Panc1 (cell line): ENCODE results near the gene GRIK5. TPM values are rescaled to one million over a fixed set of nuclear protein-coding genes. Genes with fewer than 3 reads are reported as not detected.

ENCODE experiments used
- ATAC-seq: fragments of 200-7000 bp; cut with Tn5 transposase; 2 replicates; pipeline ENCODE4 v1.9.1; 2020; ENCODE audit warnings: mild to moderate bottlenecking, moderate library complexity
- BruUV-seq: library from RNA; stranded (reverse); fragments of 400-500 nt; replicated peaks from 2 replicates; lab custom pipeline; 2021; lab: Mats Ljungman, UMichigan
- CTCF ChIA-PET: fragments of 300-600 bp; sonication (Branson Sonifier 250); formaldehyde crosslinking; loops from one replicate; lab custom pipeline; 2022; ENCODE audit warnings: antibody characterized with exemption; lab: Charles Lee
- POLR2A ChIA-PET: fragments of 300-600 bp; sonication (Branson Sonifier 250); formaldehyde crosslinking; loops from one replicate; lab custom pipeline; 2022; ENCODE audit warnings: antibody characterized with exemption; lab: Charles Lee
- DNase-seq: peaks from one replicate; pipeline ENCODE4 v3.0.0-alpha.2; 2010; ENCODE audit warnings: low read depth, low spot score
- H3K27ac ChIP-seq: 2 replicates; pipeline ENCODE4 v1.5.1; 2011; ENCODE audit warnings: mild to moderate bottlenecking, low read length, inconsistent platforms
- H3K27me3 ChIP-seq: fragments of 200-500 bp; sonication (Bioruptor generic); 2 replicates; pipeline ENCODE4 v1.6.0; 2014; ENCODE audit warnings: low read length, inconsistent platforms; ENCODE audit not compliant: control insufficient read depth, insufficient read depth
- H3K36me3 ChIP-seq: fragments of 200-500 bp; sonication (Bioruptor generic); 2 replicates; pipeline ENCODE4 v1.5.1; 2014; ENCODE audit warnings: inconsistent platforms, mild to moderate bottlenecking, low read length, moderate library complexity; ENCODE audit not compliant: control insufficient read depth, insufficient read depth
- H3K4me1 ChIP-seq: 2 replicates; pipeline ENCODE4 v1.5.1; 2011; ENCODE audit warnings: inconsistent platforms, mild to moderate bottlenecking, low read length, moderate library complexity; ENCODE audit not compliant: control insufficient read depth, insufficient read depth
- H3K4me3 ChIP-seq, 2 experiments: 2 replicates each; pipeline ENCODE4 v1.5.1; 2011 to 2012; ENCODE audit warnings: low read depth in 2 of 2, low read length in 2 of 2, mild to moderate bottlenecking in 2 of 2, inconsistent platforms in 1 of 2, moderate library complexity in 1 of 2
- H3K9me3 ChIP-seq: fragments of 200-500 bp; sonication (Bioruptor generic); 2 replicates; pipeline ENCODE4 v1.5.1; 2014; ENCODE audit warnings: low read depth, mild to moderate bottlenecking, inconsistent platforms, low read length, moderate library complexity; ENCODE audit not compliant: control insufficient read depth, insufficient read depth
- POLR2AphosphoS5 ChIP-seq: IDR thresholded peaks from 2 replicates; pipeline ENCODE4 v1.6.1; 2012; ENCODE audit warnings: mild to moderate bottlenecking, low read depth, low read length, moderate library complexity
- SIN3A ChIP-seq: IDR thresholded peaks from 2 replicates; pipeline ENCODE4 v1.6.1; 2012; ENCODE audit warnings: low read depth, mild to moderate bottlenecking, low read length, moderate library complexity, borderline replicate concordance; ENCODE audit not compliant: insufficient read depth
- TCF7L2 ChIP-seq: IDR thresholded peaks from 2 replicates; pipeline ENCODE4 v1.6.1; 2011; ENCODE audit warnings: mild to moderate bottlenecking, low read depth, low read length, inconsistent platforms
- in situ Hi-C: cut with HindIII; loops from 2 replicates; pipeline ENCODE4 v1.10.0; 2016; ENCODE audit warnings: low sequenced_read_pairs, low pct_unique_long_range_greater_than_20kb
- intact Hi-C: fragments of 100-400 bp; cut with micrococcal nuclease; formaldehyde crosslinking; loops from one replicate; pipeline ENCODE4 v1.10.0; 2022; ENCODE audit not compliant: unreplicated experiment
- total RNA-seq: library from RNA; stranded (reverse); gene quantifications from one replicate; pipeline ENCODE4 v1.2.1, GENCODE V29; 2021; ENCODE audit not compliant: unreplicated experiment
- TF ChIP-seq, protein P1 (sequence below), 2 experiments: IDR thresholded peaks; 2 replicates each; pipeline ENCODE4 v1.6.1; 2011 to 2012; ENCODE audit warnings: low read depth in 2 of 2, control low read depth in 1 of 2, low read length in 1 of 2, mild to moderate bottlenecking in 1 of 2, moderate library complexity in 1 of 2; ENCODE audit not compliant: insufficient read depth in 1 of 2
- TF ChIP-seq, protein P2 (sequence below): fragments of 450-650 bp; IDR thresholded peaks from 2 replicates; pipeline ENCODE4 v1.5.1; 2017; ENCODE audit warnings: mild to moderate bottlenecking

Gene GRIK5
- total RNA-seq, 1 experiment from 2014 or later: 0.62 TPM

DNA sequence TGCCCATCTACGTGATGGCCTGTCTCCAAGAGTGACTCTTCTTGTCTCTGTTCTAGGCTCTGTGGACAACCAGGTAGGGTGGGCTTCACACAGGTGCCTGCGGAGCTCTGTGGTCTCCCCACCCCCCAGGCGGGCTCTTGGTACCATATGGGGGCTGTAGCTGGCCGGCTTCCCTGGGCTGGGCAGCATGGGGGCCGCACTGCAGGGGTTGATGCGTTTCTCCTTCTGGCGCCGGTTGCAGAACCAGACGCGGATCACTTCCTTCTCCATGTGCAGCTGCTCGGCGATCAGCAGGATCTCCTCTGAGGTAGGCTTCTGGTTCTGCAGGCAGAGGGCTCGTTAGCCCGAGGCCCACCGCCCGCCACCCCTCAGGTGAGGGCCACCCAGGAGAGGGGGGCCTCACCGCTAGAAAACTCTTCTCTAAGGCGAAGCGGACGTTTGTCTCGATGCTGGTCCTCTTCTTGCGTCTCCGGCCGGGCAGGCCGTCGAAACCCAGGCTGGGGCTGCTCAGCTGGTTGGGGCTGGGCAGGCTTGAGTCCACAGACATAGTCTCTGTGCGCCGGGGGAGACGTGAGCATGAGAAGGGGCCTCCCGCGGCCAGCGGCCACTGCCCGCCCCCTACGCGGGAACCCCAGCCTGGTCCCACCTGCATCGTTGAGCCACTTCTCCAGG is 25.3 kb upstream of the GRIK5 start:
- DNase-seq (no peak), ATAC-seq (no peak)
- CTCF ChIA-PET: interaction anchor here (0.7 kb wide), 1 partner anchor 60 kb away, joined by 7 read pairs; no protein-coding TSS in a partner anchor
- intact Hi-C loops: no loop called here
- no peak overlapping the region for H3K4me3 ChIP-seq
- no peaks in the 10 kb centered on the region for H3K36me3 ChIP-seq
- POLR2A ChIA-PET: no interaction called here
- in situ Hi-C loops: no loop called here
- no peak for TF ChIP-seq TCF7L2
- TF ChIP-seq, protein P1, sequence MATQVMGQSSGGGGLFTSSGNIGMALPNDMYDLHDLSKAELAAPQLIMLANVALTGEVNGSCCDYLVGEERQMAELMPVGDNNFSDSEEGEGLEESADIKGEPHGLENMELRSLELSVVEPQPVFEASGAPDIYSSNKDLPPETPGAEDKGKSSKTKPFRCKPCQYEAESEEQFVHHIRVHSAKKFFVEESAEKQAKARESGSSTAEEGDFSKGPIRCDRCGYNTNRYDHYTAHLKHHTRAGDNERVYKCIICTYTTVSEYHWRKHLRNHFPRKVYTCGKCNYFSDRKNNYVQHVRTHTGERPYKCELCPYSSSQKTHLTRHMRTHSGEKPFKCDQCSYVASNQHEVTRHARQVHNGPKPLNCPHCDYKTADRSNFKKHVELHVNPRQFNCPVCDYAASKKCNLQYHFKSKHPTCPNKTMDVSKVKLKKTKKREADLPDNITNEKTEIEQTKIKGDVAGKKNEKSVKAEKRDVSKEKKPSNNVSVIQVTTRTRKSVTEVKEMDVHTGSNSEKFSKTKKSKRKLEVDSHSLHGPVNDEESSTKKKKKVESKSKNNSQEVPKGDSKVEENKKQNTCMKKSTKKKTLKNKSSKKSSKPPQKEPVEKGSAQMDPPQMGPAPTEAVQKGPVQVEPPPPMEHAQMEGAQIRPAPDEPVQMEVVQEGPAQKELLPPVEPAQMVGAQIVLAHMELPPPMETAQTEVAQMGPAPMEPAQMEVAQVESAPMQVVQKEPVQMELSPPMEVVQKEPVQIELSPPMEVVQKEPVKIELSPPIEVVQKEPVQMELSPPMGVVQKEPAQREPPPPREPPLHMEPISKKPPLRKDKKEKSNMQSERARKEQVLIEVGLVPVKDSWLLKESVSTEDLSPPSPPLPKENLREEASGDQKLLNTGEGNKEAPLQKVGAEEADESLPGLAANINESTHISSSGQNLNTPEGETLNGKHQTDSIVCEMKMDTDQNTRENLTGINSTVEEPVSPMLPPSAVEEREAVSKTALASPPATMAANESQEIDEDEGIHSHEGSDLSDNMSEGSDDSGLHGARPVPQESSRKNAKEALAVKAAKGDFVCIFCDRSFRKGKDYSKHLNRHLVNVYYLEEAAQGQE (IDR thresholded peaks at IDR 0.05; ENCODE audit: insufficient read depth in 1 of 2, low read depth in 2 of 2, low read length in 1 of 2): no peak
- TF ChIP-seq SIN3A: no peak
- TF ChIP-seq, protein P2, sequence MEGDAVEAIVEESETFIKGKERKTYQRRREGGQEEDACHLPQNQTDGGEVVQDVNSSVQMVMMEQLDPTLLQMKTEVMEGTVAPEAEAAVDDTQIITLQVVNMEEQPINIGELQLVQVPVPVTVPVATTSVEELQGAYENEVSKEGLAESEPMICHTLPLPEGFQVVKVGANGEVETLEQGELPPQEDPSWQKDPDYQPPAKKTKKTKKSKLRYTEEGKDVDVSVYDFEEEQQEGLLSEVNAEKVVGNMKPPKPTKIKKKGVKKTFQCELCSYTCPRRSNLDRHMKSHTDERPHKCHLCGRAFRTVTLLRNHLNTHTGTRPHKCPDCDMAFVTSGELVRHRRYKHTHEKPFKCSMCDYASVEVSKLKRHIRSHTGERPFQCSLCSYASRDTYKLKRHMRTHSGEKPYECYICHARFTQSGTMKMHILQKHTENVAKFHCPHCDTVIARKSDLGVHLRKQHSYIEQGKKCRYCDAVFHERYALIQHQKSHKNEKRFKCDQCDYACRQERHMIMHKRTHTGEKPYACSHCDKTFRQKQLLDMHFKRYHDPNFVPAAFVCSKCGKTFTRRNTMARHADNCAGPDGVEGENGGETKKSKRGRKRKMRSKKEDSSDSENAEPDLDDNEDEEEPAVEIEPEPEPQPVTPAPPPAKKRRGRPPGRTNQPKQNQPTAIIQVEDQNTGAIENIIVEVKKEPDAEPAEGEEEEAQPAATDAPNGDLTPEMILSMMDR: no peak
- no peak for TF ChIP-seq POLR2AphosphoS5
- H3K27ac ChIP-seq: no peak overlapping the region
- no peaks in the 10 kb centered on the region for H3K4me1 ChIP-seq
- H3K27me3 ChIP-seq: no peaks in the 10 kb centered on the region
- BruUV-seq: no TSS peak
- H3K9me3 ChIP-seq: no peaks in the 10 kb centered on the region

DNA sequence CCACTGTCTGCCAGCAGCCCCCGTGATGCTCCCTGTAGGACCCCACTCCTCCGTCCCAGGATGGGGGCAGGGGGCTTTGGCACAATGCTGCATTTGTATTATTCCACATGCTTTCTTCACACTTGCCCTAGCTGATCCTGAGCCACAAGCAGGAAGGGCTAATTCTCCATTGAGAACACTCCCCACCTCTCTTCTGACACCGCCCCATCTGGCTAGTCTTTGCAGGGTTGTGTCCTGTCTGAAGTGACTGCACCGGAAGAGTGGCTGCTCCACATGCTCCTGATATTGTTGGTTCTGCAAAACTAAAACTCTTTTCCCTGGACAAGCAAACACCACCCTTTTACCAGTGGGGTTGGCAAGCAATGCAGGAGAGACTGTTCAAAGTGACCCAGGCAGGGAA is 23.9 kb upstream of the GRIK5 start:
- no peaks in the 10 kb centered on the region for H3K36me3 ChIP-seq
- DNase-seq (no peak), ATAC-seq (no peak)
- H3K9me3 ChIP-seq: no peaks in the 10 kb centered on the region
- H3K4me3 ChIP-seq: no peak overlapping the region
- POLR2A ChIA-PET: no interaction called here
- in situ Hi-C loops: no loop called here
- BruUV-seq: no TSS peak
- intact Hi-C loops: no loop called here
- H3K27ac ChIP-seq: no peak overlapping the region
- H3K27me3 ChIP-seq: no peaks in the 10 kb centered on the region
- CTCF ChIA-PET: no interaction called here
- no peak for TF ChIP-seq SIN3A
- TF ChIP-seq POLR2AphosphoS5: no peak
- no peak for TF ChIP-seq TCF7L2
- TF ChIP-seq, protein P1 (IDR thresholded peaks at IDR 0.05; ENCODE audit: insufficient read depth in 1 of 2, low read depth in 2 of 2, low read length in 1 of 2): no peak
- TF ChIP-seq, protein P2: no peak
- H3K4me1 ChIP-seq: no peaks in the 10 kb centered on the region
